Transverse colon (tissue), 4 donors: ENCODE data around the gene XRCC4.

Experiments used
- CTCF ChIP-seq, 5 experiments: fragments of 200-600 bp in 3 of 5; fragments of 450-650 bp in 2 of 5; sonication (generic) in 3 of 5; IDR thresholded peaks; 1 replicate in 2 of 5; 2 replicates in 3 of 5; pipeline ENCODE4 v1.5.1; 2016 to 2017; ENCODE audit warnings: antibody characterized with exemption in 5 of 5, inconsistent platforms in 3 of 5, mild to moderate bottlenecking in 2 of 5, moderate library complexity in 1 of 5
- EP300 ChIP-seq: sonication (generic); formaldehyde crosslinking; IDR thresholded peaks from one replicate; pipeline ENCODE4 v1.6.1; 2017; ENCODE audit warnings: antibody characterized with exemption, low read depth
- POLR2AphosphoS5 ChIP-seq, 3 donors: sonication (generic); formaldehyde crosslinking; IDR thresholded peaks; one replicate each; pipeline ENCODE4 v1.6.1; 2016; ENCODE audit warnings: antibody characterized with exemption in 3 of 3

GRCh38 chr5:83396662-83397061 is 319.3 kb downstream of the XRCC4 start:
- TF ChIP-seq POLR2AphosphoS5 (IDR thresholded peaks at IDR 0.05) (no peak), EP300 (no peak), CTCF (IDR thresholded peaks at IDR 0.05) (no peak)
